Astrocyte of the cerebellum (primary cell): ENCODE data around the gene RRP1.

ENCODE experiments used
- DNase-seq: peaks from one replicate; pipeline ENCODE4 v3.0.0-alpha.2; 2011; ENCODE audit warnings: low read depth
- H3K4me3 ChIP-seq: 2 replicates; pipeline ENCODE4 v1.5.1; 2011; ENCODE audit warnings: mild to moderate bottlenecking, low read depth, low read length, moderate library complexity
- in situ Hi-C: cut with HindIII; loops from 2 replicates; pipeline ENCODE4 v1.10.0; 2017; ENCODE audit warnings: low sequenced_read_pairs
- TF ChIP-seq, protein P1 (sequence below): IDR thresholded peaks from 2 replicates; pipeline ENCODE4 v1.5.1; 2012; ENCODE audit warnings: low read length, low read depth, moderate library complexity, mild to moderate bottlenecking; ENCODE audit errors: missing control alignments

RRP1 gene

DNA sequence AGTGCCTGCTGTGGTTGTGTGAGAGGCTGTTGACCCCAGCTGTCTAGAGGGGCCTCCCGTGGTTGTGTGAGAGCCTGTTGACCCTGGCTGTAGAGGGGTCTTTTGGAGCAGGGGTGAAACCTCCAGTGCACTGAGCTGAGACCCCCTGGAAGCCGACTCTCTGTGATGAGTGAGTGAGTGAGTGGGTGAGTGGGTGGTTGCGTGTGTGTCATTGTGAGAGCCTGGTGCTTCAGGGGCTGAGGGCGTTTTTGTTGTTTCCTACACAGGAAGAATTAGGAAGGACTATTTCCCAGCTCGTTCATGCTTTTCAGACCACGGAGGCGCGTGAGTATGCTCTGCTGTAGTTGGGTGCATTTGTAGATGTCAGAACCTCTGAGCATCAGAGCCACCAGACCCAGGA lies 3.0 kb downstream of the RRP1 start:
- TF ChIP-seq, protein P1, sequence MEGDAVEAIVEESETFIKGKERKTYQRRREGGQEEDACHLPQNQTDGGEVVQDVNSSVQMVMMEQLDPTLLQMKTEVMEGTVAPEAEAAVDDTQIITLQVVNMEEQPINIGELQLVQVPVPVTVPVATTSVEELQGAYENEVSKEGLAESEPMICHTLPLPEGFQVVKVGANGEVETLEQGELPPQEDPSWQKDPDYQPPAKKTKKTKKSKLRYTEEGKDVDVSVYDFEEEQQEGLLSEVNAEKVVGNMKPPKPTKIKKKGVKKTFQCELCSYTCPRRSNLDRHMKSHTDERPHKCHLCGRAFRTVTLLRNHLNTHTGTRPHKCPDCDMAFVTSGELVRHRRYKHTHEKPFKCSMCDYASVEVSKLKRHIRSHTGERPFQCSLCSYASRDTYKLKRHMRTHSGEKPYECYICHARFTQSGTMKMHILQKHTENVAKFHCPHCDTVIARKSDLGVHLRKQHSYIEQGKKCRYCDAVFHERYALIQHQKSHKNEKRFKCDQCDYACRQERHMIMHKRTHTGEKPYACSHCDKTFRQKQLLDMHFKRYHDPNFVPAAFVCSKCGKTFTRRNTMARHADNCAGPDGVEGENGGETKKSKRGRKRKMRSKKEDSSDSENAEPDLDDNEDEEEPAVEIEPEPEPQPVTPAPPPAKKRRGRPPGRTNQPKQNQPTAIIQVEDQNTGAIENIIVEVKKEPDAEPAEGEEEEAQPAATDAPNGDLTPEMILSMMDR: no peak
- in situ Hi-C loops: no loop called here
- H3K4me3 ChIP-seq: no peak overlapping the region
- DNase-seq: no peak

DNA sequence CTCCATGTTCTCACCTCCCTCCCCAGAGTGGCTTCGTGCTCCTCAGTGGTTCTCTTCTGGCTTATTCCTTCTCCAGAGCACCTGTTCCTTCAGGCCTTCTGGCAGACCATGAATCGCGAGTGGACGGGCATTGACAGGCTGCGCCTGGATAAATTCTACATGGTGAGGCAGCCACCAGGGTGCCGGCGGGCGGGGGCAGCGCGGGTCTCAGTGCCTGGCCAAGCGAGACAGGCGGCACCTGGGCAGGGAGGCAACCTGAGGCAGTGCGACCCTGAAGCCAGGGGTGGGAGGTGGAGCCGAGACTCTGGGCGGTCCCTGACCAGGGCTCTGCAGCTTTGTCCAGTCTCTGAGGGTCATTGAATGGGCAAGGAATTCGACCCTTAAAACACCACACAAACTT lies 3.9 kb downstream of the RRP1 start:
- TF ChIP-seq, protein P1: no peak
- no peak for DNase-seq
- in situ Hi-C loops: no loop called here

DNA sequence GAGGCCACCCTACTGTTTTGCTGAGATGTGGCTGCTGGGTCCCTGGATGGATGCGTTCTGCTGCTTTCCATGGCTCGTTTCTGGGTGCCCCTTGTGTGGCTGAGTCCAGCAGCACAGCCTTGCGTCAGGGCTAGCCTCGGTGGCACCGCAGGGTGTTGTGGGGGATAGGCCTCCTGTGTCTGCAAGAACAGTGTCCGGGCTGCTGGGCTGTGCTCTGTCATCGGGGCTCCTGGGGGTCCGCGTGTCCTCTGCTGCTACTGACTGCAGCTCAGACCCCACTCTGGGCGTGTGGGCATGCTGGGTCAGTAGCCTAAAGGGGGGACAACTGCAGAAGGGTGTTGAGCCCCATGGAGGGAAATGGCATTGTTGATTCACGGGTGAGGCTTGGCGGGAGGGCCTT lies 4.9 kb downstream of the RRP1 start:
- no peak for DNase-seq
- H3K4me3 ChIP-seq: no peak overlapping the region
- in situ Hi-C loops: no loop called here
- TF ChIP-seq, protein P1: no peak

More for the DNA sequence above, 3.9 kb downstream of the RRP1 start:
- no peak overlapping the region for H3K4me3 ChIP-seq

DNA sequence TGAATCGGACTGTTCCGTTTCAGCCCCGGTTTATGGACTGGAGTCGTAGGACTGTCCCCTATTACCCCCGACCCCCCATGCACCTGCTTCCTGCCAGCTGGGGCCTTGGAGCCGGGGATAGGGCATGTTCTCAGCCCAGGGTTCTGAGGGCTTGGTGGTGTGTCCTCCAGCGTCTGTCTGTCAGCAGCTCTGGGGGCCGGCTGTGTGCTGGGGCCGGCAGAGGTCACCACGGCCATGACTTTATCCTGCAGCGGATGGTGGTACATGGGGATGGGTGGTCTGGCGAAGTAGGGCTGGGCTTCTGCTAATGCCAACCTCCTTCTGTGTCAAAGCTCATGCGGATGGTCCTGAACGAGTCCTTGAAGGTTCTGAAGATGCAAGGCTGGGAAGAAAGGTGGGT lies 5.5 kb downstream of the RRP1 start:
- TF ChIP-seq, protein P1: no peak
- DNase-seq: no peak
- H3K4me3 ChIP-seq: no peak overlapping the region
- in situ Hi-C loops: no loop called here

DNA sequence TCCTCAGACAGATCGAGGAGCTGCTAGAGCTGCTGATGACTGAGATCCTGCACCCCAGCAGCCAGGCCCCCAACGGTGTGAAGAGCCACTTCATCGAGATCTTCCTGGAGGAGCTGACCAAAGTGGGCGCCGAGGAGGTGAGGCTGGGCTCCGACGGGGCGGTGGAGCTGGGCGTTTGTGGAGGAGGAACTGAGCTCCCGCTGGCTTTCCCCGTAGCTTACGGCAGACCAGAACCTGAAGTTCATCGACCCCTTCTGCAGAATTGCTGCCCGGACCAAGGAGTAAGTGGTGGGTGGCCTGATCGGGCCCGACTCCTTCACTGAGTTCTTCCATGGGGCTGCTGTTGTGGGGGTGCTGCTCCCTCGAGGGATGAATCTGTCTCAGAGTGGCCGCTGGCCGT lies 8.0 kb downstream of the RRP1 start:
- in situ Hi-C loops: no loop called here
- no peak overlapping the region for H3K4me3 ChIP-seq
- TF ChIP-seq, protein P1: no peak
- no peak for DNase-seq

DNA sequence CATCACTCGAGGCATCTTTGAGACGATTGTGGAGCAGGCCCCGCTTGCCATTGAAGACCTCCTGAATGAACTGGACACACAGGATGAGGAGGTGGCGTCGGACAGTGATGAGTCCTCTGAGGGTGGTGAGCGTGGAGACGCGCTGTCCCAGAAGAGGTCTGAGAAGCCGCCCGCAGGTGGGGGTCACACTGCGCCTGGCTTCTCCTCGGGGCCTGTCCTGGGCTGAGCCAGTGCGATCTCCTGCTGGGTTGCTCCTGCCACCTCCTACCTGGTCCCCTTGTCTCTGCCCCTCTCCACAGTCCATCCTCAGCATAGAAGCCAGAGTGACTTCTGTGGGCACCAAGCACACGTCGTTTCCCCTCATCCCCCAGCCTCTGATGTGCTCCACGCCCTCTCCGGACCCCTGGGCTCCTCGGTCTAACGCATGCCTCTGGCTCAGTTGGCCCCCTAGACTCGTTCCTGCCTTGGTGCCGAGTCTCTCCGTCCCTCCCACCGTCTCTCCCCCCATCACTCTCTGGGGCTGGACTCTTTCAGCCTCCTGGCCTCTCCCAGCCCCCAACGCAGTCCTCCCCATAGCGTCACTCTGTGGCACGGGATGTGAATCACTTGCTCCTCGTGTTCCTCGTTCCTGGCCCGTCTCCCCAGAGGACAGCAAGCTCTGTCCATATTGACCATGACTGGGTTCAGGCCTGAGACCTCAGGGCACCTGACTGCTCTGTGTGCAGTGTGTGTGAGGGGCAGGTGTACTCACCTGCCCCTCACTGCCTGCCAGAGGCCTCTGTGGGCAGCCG lies 8.7 kb downstream of the RRP1 start:
- TF ChIP-seq, protein P1: no peak
- in situ Hi-C loops: no loop called here
- no peak for DNase-seq
- H3K4me3 ChIP-seq: no peak overlapping the region
